KBM-7 (cell line): Measurements from ENCODE around the gene CLEC3A.
"Not testable (repeated sequence)": the region's sequence is repeated elsewhere in the genome, so short reads cannot be mapped to it uniquely, and the experiment has no call there.

Experiments
- DNase-seq: peaks from one replicate; pipeline ENCODE4 v3.0.0-alpha.2; 2015
- in situ Hi-C: fragments of 300-500 bp; cut with MboI; formaldehyde crosslinking; loops from 2 replicates; pipeline ENCODE4 v1.14.3; 2020; ENCODE audit warnings: low sequenced_read_pairs, low pct_unique_long_range_greater_than_20kb, mixed read lengths

CLEC3A gene

GRCh38 chr16:78007121-78007520 lies 15.2 kb upstream of the CLEC3A start:
- in situ Hi-C loops = no loop called here
- no peak for DNase-seq

- no peak for DNase-seq
- in situ Hi-C loops = no loop called here
Measured at GRCh38 chr16:78024159-78024558, 1.8 kb downstream of the CLEC3A start.

- no peak for DNase-seq
- in situ Hi-C loops = no loop called here
Measured at GRCh38 chr16:78025631-78026030, 3.3 kb downstream of the CLEC3A start.

- DNase-seq = no peak
- in situ Hi-C loops = no loop called here
Measured at GRCh38 chr16:78028018-78028417, 5.7 kb downstream of the CLEC3A start.

GRCh38 chr16:78034530-78034929 lies 12.2 kb downstream of the CLEC3A start:
- in situ Hi-C loops = no loop called here
- no peak for DNase-seq

- DNase-seq = no peak
- in situ Hi-C loops = no loop called here
Measured at GRCh38 chr16:78035012-78035411, 12.7 kb downstream of the CLEC3A start.

- in situ Hi-C loops = no loop called here
- no peak for DNase-seq
Measured at GRCh38 chr16:78040396-78040795, 18.0 kb downstream of the CLEC3A start.

GRCh38 chr16:78045865-78046581 lies 23.7 kb downstream of the CLEC3A start:
- in situ Hi-C loops = no loop called here
- peak; percentile 40 for DNase-seq

- DNase-seq = no peak
- in situ Hi-C loops = no loop called here
Measured at GRCh38 chr16:78048319-78048718, 26.0 kb downstream of the CLEC3A start.

GRCh38 chr16:78050734-78051400 lies 28.5 kb downstream of the CLEC3A start:
- in situ Hi-C loops = no loop called here
- DNase-seq = no peak

GRCh38 chr16:78057803-78058564 lies 35.6 kb downstream of the CLEC3A start:
- DNase-seq = no peak
- in situ Hi-C loops = no loop called here

GRCh38 chr16:78059806-78060205 lies 37.5 kb downstream of the CLEC3A start:
- DNase-seq, in situ Hi-C loops: not testable (repeated sequence)

- in situ Hi-C loops = no loop called here
- no peak for DNase-seq
Measured at GRCh38 chr16:78060295-78060694, 37.9 kb downstream of the CLEC3A start.

- in situ Hi-C loops = no loop called here
- no peak for DNase-seq
Measured at GRCh38 chr16:78060809-78061208, 38.5 kb downstream of the CLEC3A start.

- in situ Hi-C loops = no loop called here
- DNase-seq = no peak
Measured at GRCh38 chr16:78065319-78065718, 43.0 kb downstream of the CLEC3A start.

GRCh38 chr16:78069913-78070312 lies 47.6 kb downstream of the CLEC3A start:
- in situ Hi-C loops = no loop called here
- no peak for DNase-seq

- DNase-seq = no peak
- in situ Hi-C loops = no loop called here
Measured at GRCh38 chr16:78072275-78072674, 49.9 kb downstream of the CLEC3A start.

- in situ Hi-C loops = no loop called here
Measured at GRCh38 chr16:78075800-78076199, 53.5 kb downstream of the CLEC3A start.

GRCh38 chr16:78081341-78081740 lies 59.0 kb downstream of the CLEC3A start:
- DNase-seq = no peak
- in situ Hi-C loops = no loop called here

More at GRCh38 chr16:78075800-78076199, 53.5 kb downstream of the CLEC3A start:
- DNase-seq = no peak
